Left forelimb (tissue), 1 donor: ENCODE results near the gene COQ3.
"Not testable (repeated sequence)": the region's sequence is repeated elsewhere in the genome, so short reads cannot be mapped to it uniquely, and the experiment has no call there.

Experiments used
- DNase-seq: peaks from one replicate; pipeline ENCODE4 v3.0.0-alpha.2; 2018; ENCODE audit warnings: low spot score

Gene COQ3

GRCh38 chr6:99384507-99384906 is 9.5 kb downstream of the COQ3 start:
- DNase-seq, result no peak

- no peak for DNase-seq
Measured at GRCh38 chr6:99378636-99379035, 15.4 kb downstream of the COQ3 start.

- DNase-seq, result no peak
Measured at GRCh38 chr6:99369533-99369932, 24.5 kb downstream of the COQ3 start.

- DNase-seq, result no peak
Measured at GRCh38 chr6:99366852-99367251, 27.1 kb downstream of the COQ3 start.

GRCh38 chr6:99364026-99364425 is 30.0 kb downstream of the COQ3 start:
- no peak for DNase-seq

GRCh38 chr6:99362678-99363268 is 31.2 kb downstream of the COQ3 start:
- DNase-seq, result no peak

GRCh38 chr6:99359800-99360199 is 34.2 kb downstream of the COQ3 start:
- no peak for DNase-seq

GRCh38 chr6:99356641-99357040 is 37.4 kb downstream of the COQ3 start:
- no peak for DNase-seq

GRCh38 chr6:99354983-99355382 is 39.0 kb downstream of the COQ3 start:
- DNase-seq, result no peak

- no peak for DNase-seq
Measured at GRCh38 chr6:99353126-99353525, 40.9 kb downstream of the COQ3 start.

GRCh38 chr6:99350573-99350972 is 43.4 kb downstream of the COQ3 start:
- no peak for DNase-seq

GRCh38 chr6:99349171-99350141 is 44.5 kb downstream of the COQ3 start, which contains the start of gene FAXC:
TSS of gene FAXC (minus strand) at chr6:99349674. CDS start at chr6:99349372, 302 bp downstream.
- DNase-seq, result peak; percentile 68

- no peak for DNase-seq
Measured at GRCh38 chr6:99348288-99349170, 45.5 kb downstream of the COQ3 start.

- DNase-seq, result no peak
Measured at GRCh38 chr6:99347804-99348203, 46.2 kb downstream of the COQ3 start.

GRCh38 chr6:99346595-99346994 is 47.4 kb downstream of the COQ3 start:
- DNase-seq, result no peak

- DNase-seq, result no peak
Measured at GRCh38 chr6:99345164-99345563, 48.8 kb downstream of the COQ3 start.

GRCh38 chr6:99344289-99344688 is 49.7 kb downstream of the COQ3 start:
- DNase-seq, result no peak

- no peak for DNase-seq
Measured at GRCh38 chr6:99341862-99342455, 52.0 kb downstream of the COQ3 start.

GRCh38 chr6:99338188-99338587 is 55.8 kb downstream of the COQ3 start:
- DNase-seq, result no peak

GRCh38 chr6:99335298-99335697 is 58.7 kb downstream of the COQ3 start:
- DNase-seq, result not testable (repeated sequence)

- no peak for DNase-seq
Measured at GRCh38 chr6:99334526-99335127, 59.4 kb downstream of the COQ3 start.
